ENCODE results near the gene SLX1A. TPM values are rescaled to one million over a fixed set of nuclear protein-coding genes. Genes with fewer than 3 reads are reported as not detected.
"Not testable (repeated sequence)": the region's sequence is repeated elsewhere in the genome, so short reads cannot be mapped to it uniquely, and the experiment has no call there.

Gene SLX1A
- total RNA-seq, 1 donor from 2014 or later, result 77.1 TPM

DNA sequence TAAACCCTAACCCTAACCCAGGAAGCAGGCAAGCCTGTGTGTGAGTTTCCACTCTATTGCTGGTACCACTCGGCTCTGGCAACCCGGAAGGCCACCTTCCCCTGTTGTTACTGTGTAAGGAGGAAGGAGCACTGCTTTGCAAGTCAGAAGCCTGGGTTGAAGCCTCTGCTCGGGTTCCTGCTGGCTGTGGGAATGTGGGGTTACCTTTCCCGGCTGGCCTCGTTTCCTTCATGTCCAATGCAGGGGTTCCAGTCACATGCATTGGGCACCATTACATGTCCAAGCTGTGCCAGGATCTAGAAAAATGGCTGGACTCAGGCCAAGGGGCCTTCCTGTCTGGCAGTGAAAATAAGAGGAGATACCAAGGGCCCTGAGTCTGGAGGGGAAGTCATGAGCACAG, 23.4 kb downstream of the SLX1A start:
- peak; percentile 42 for DNase-seq (ENCODE audit: low spot score)
- not testable (repeated sequence) for ATAC-seq

Other genes with a start within 250 kb of the SLX1A start
- 71.0 TPM for gene TMEM219, start 231.8 kb upstream of the SLX1A start, total RNA-seq
- 21.1 TPM for gene TAOK2, start 220.0 kb upstream of the SLX1A start, total RNA-seq
- 9.2 TPM for gene HIRIP3, start 198.3 kb upstream of the SLX1A start, total RNA-seq
- gene INO80E, start 197.6 kb upstream of the SLX1A start, total RNA-seq, result 34.7 TPM
- gene DOC2A, start 182.8 kb upstream of the SLX1A start, total RNA-seq, result 0.15 TPM
- gene C16orf92, start 170.7 kb upstream of the SLX1A start, total RNA-seq, result not detected
- 0.13 TPM for gene TLCD3B, start 162.6 kb upstream of the SLX1A start, total RNA-seq
- 176 TPM for gene ALDOA, start 128.1 kb upstream of the SLX1A start, total RNA-seq
- gene PPP4C, start 117.9 kb upstream of the SLX1A start, total RNA-seq, result 51.0 TPM
- 0.86 TPM for gene TBX6, start 102.0 kb upstream of the SLX1A start, total RNA-seq
- gene YPEL3, start 97.7 kb upstream of the SLX1A start, total RNA-seq, result 20.9 TPM
- 1.4 TPM for gene GDPD3, start 80.3 kb upstream of the SLX1A start, total RNA-seq
- gene MAPK3, start 70.7 kb upstream of the SLX1A start, total RNA-seq, result 12.3 TPM
- gene CORO1A, start 10.3 kb upstream of the SLX1A start, total RNA-seq, result 8.5 TPM
- gene BOLA2B, start 209 bp upstream of the SLX1A start, total RNA-seq, result 21.7 TPM
- gene SULT1A3, start 5.4 kb downstream of the SLX1A start, total RNA-seq, result 22.8 TPM
- 6.2 TPM for gene NPIPB13, start 54.6 kb downstream of the SLX1A start, total RNA-seq
- gene CD2BP2, start 161.4 kb downstream of the SLX1A start, total RNA-seq, result 15.4 TPM
- gene TBC1D10B, start 176.6 kb downstream of the SLX1A start, total RNA-seq, result 14.1 TPM
- not detected for gene MYL11, start 180.9 kb downstream of the SLX1A start, total RNA-seq
- gene SEPTIN1, start 188.7 kb downstream of the SLX1A start, total RNA-seq, result 1.4 TPM
- gene ZNF48, start 201.5 kb downstream of the SLX1A start, total RNA-seq, result 5.4 TPM
- gene ZNF771, start 213.7 kb downstream of the SLX1A start, total RNA-seq, result 13.5 TPM
- 11.1 TPM for gene DCTPP1, start 236.2 kb downstream of the SLX1A start, total RNA-seq